T-cell (primary cell): ENCODE measurements around the gene SHBG. TPM values are rescaled to one million over a fixed set of nuclear protein-coding genes. Genes with fewer than 3 reads are reported as not detected.

Experiments
- ATAC-seq, 4 experiments: fragments of 200-7000 bp in 3 of 4; fragments of 150-1000 bp in 1 of 4; cut with Tn5 transposase; replicated peaks in 1 of 4; 1 replicate in 3 of 4; 2 replicates in 1 of 4; pipeline ENCODE4 v1.10.0; 2021; ENCODE audit warnings: moderate library complexity in 3 of 4, mild to moderate bottlenecking in 2 of 4, moderate number of reproducible peaks in 1 of 4
- CTCF ChIA-PET, 2 donors: fragments of 300-600 bp; sonication (Branson Sonifier 250); formaldehyde crosslinking; loops; one replicate each; lab custom pipeline; 2022; ENCODE audit warnings: antibody characterized with exemption in 2 of 2; lab: Charles Lee
- POLR2A ChIA-PET, 2 donors: fragments of 300-600 bp; sonication (Branson Sonifier 250); formaldehyde crosslinking; loops; one replicate each; lab custom pipeline; 2022; ENCODE audit warnings: antibody characterized with exemption in 2 of 2; lab: Charles Lee
- DNase-seq, 35 experiments: peaks; one replicate each; pipeline versions ENCODE4 v3.0.0 to v3.0.0-alpha.2; 2013 to 2023
- H3K27ac ChIP-seq: one replicate; pipeline ENCODE4 v1.5.1; 2013; ENCODE audit warnings: low read length
- H3K27me3 ChIP-seq, 2 experiments: replicated peaks in 1 of 2; 1 replicate in 1 of 2; 2 replicates in 1 of 2; pipeline versions ENCODE4 v1.6.1 to v1.7.0; 2013; ENCODE audit warnings: low read length in 1 of 2, mixed read lengths in 1 of 2; ENCODE audit not compliant: control insufficient read depth in 2 of 2, insufficient read depth in 2 of 2; ENCODE audit errors: extremely low read depth in 1 of 2
- H3K36me3 ChIP-seq, 2 donors: 1 replicate in 1 of 2; 2 replicates in 1 of 2; pipeline versions ENCODE4 v1.6.1 to v1.7.0; 2013; ENCODE audit warnings: low read length in 1 of 2; ENCODE audit not compliant: control insufficient read depth in 2 of 2, insufficient read depth in 1 of 2; ENCODE audit errors: extremely low read depth in 1 of 2
- H3K4me1 ChIP-seq, 2 experiments: 1 replicate in 1 of 2; 2 replicates in 1 of 2; pipeline versions ENCODE4 v1.6.1 to v1.7.0; 2013; ENCODE audit warnings: low read length in 2 of 2, mixed read lengths in 1 of 2; ENCODE audit not compliant: insufficient read depth in 2 of 2, control insufficient read depth in 1 of 2; ENCODE audit errors: extremely low read depth in 1 of 2
- H3K4me3 ChIP-seq, 2 donors: 1 replicate in 1 of 2; 2 replicates in 1 of 2; pipeline versions ENCODE4 v1.5.1 to v1.7.0; 2013; ENCODE audit warnings: mild to moderate bottlenecking in 2 of 2, low read length in 1 of 2, moderate library complexity in 1 of 2; ENCODE audit not compliant: control insufficient read depth in 1 of 2; ENCODE audit errors: extremely low read depth in 1 of 2
- H3K9me3 ChIP-seq: 2 replicates; pipeline ENCODE4 v1.7.0; 2013
- H3K27ac Mint-ChIP-seq, 2 donors: one replicate each; pipeline ENCODE4 v1.8.0; 2020 to 2021; ENCODE audit warnings: mild to moderate bottlenecking in 2 of 2, mixed read lengths in 2 of 2
- H3K27me3 Mint-ChIP-seq, 2 donors: one replicate each; pipeline ENCODE4 v1.8.0; 2021 to 2022; ENCODE audit warnings: mixed read lengths in 2 of 2
- H3K36me3 Mint-ChIP-seq: one replicate; pipeline ENCODE4 v1.8.0; 2021; ENCODE audit warnings: mixed read lengths
- H3K4me1 Mint-ChIP-seq, 3 donors: one replicate each; pipeline ENCODE4 v1.8.0; 2020 to 2022; ENCODE audit warnings: mixed read lengths in 3 of 3, mild to moderate bottlenecking in 1 of 3
- H3K4me3 Mint-ChIP-seq, 3 donors: one replicate each; pipeline ENCODE4 v1.8.0; 2020 to 2022; ENCODE audit warnings: mild to moderate bottlenecking in 3 of 3, mixed read lengths in 3 of 3, moderate library complexity in 3 of 3
- H3K9me3 Mint-ChIP-seq, 3 donors: one replicate each; pipeline ENCODE4 v1.8.0; 2020 to 2022; ENCODE audit warnings: mixed read lengths in 3 of 3
- WGBS: methylation state at CpG from one replicate; pipeline ENCODE4 v1.1.5; 2013; ENCODE audit warnings: missing lambda C conversion rate; ENCODE audit not compliant: insufficient coverage; 5-methylcytosine and 5-hydroxymethylcytosine counted together
- total RNA-seq, 35 experiments: library from RNA in 6 of 35; stranded (reverse) in 6 of 35; fragments of 120-200 nt in 1 of 35; gene quantifications; one replicate each; pipeline versions ENCODE4 v1.2.1 to v1.2.4 and lab custom pipeline; 2013 to 2026

SHBG gene
- total RNA-seq, 5 donors from 2014 or later (not counting 1 experiment from before 2014, with no cell fraction given), result not detected

DNA sequence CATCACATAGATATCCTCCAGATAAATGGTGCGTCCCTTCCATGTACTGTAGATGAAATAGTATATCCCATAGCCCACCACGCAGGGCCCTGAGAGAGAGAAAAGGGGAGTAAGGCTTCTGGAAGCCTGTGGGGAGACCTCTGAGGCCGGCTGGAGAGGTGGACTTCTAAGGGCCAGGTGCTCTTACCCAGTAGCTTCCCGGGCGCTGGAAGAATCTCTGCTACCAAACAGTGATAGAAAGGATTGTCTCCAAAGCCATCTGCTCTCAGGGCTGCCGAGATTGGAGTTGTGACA, 3.0 kb upstream of the SHBG start:
- H3K36me3 ChIP-seq, result no peaks in the 10 kb centered on the region
- H3K27me3 ChIP-seq, result no peaks in the 10 kb centered on the region
- Mint-ChIP-seq H3K27ac (peak overlapping the region; percentile 71 to 87), H3K9me3 (no peaks in the 10 kb centered on the region), H3K27me3 (no peaks in the 10 kb centered on the region), H3K4me1 (peaks cover 14 to 18% (median 18%) of the 10 kb centered on the region in 3 donors), H3K36me3 (no peaks in the 10 kb centered on the region), H3K4me3 (peak overlapping the region; percentile 89 to 91 (median 91))
- H3K27ac ChIP-seq, result no peak overlapping the region
- peak overlapping the region; percentile 75 to 87 for H3K4me3 ChIP-seq
- ChIA-PET POLR2A (interaction anchor here in 1 of 2 donors (0.6 to 1.0 kb wide), 2 partner anchors 23 to 46 kb away, joined by 3 read pairs; no protein-coding TSS in a partner anchor), CTCF (interaction anchor here in 1 of 2 donors (0.5 to 1.9 kb wide), 6 partner anchors 11 to 223 kb away, joined by 3 to 20 read pairs (median 6); partner anchors contain the start of genes FXR2, TMEM256, TP53 and WRAP53)
- H3K4me1 ChIP-seq, result peaks cover 5 to 20% of the 10 kb centered on the region in 2 experiments
- WGBS, result 17% methylated on average over 2 of the region's 6 CpGs
- DNase-seq (no peak), ATAC-seq (no peak)
- no peaks in the 10 kb centered on the region for H3K9me3 ChIP-seq

DNA sequence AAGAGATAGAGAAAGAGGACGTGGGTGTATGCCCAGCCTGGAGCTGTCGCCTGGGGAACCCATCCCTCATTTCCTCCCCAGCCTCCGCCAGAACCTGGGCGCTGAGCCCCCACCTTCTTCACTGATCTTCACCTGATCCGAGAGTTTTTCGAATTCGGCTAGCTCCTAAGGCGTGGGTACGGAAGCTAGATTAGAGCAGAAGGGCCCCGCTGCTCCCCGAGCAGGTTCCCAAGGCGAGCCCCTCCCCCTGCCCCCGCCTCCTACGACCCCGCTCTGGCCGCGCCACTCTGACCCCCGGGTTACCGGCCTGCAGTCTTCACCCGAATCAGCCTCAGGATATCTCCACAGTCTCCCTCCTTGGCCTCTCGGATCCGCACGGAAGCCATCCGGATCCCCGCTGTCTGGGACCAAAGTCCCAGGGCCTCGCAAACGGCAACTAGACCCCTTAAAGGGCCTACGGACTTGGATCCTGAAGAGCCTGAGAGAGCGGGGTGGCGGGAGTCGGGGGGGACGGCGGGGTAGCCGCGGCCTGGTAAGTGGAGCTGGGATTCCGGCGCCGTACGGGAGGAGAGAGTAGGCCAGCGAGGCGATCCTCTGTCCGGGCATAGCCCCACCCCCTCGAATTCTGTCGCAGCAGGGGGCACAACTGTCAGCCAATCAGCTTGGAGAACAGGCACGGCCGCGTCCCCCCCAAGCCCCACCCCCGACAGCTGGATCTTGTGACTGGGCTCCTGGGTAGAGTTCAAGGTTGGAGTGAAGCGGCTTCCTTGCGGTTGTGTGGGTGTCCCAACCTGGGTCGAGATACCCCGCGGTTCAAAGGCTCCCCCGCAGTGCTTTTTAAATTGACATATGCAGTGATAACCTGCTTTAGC, 2.4 kb upstream of the SHBG start, which contains the start of gene SAT2:
Gene SAT2 (minus strand): TSS at position 572 of the 872 bp plus-strand sequence. CDS start 186 bp downstream, at position 386.
- no peaks in the 10 kb centered on the region for H3K9me3 Mint-ChIP-seq
- H3K27me3 Mint-ChIP-seq, result no peaks in the 10 kb centered on the region
- H3K4me1 ChIP-seq, result peaks cover 5 to 20% of the 10 kb centered on the region in 2 experiments
- H3K27ac ChIP-seq, result peak within 1 kb of the TSS; percentile 79
- H3K4me3 Mint-ChIP-seq, result peak within 1 kb of the TSS; percentile 89 to 91 (median 91)
- DNase-seq, result peak; percentile 70 to 89 (median 79)
- WGBS, result 1% methylated on average over 33 of the region's 54 CpGs
- H3K27ac Mint-ChIP-seq, result peak within 1 kb of the TSS; percentile 83 to 87
- peaks cover 14 to 19% (median 18%) of the 10 kb centered on the region in 3 donors for H3K4me1 Mint-ChIP-seq
- no peaks in the 10 kb centered on the region for H3K36me3 Mint-ChIP-seq
- no peaks in the 10 kb centered on the region for H3K9me3 ChIP-seq
- ChIA-PET CTCF (interaction anchor here (0.5 to 1.9 kb wide), 9 partner anchors 11 to 1374 kb away, joined by 3 to 20 read pairs (median 4); partner anchors contain the start of genes ATP1B2 (in 1 of the 2), FXR2 (in 1 of the 2), TMEM256 (in 1 of the 2) and TP53 (in 1 of the 2)), POLR2A (interaction anchor here (0.5 to 1.1 kb wide), 8 partner anchors 10 to 580 kb away, joined by 3 to 4 read pairs (median 3); partner anchors contain the start of genes TP53 (in 2 of the 2) and DVL2 (in 1 of the 2))
- no peaks in the 10 kb centered on the region for H3K36me3 ChIP-seq
- no peaks in the 10 kb centered on the region for H3K27me3 ChIP-seq
- peak within 1 kb of the TSS; percentile 75 to 87 for H3K4me3 ChIP-seq
- ATAC-seq, result peak; percentile 95 to 96 (median 96)

GRCh38 chr17:7631398-7632380, 1.8 kb downstream of the SHBG start:
- H3K9me3 Mint-ChIP-seq, result no peaks in the 10 kb centered on the region
- 93% methylated on average over 9 of the region's 11 CpGs for WGBS
- Histone ChIP-seq H3K4me3 (no peak overlapping the region), H3K27ac (no peak overlapping the region), H3K27me3 (peaks cover 0 to 4% of the 10 kb centered on the region in 2 experiments), H3K36me3 (no peaks in the 10 kb centered on the region), H3K9me3 (no peaks in the 10 kb centered on the region), H3K4me1 (peaks cover 4 to 15% of the 10 kb centered on the region in 2 experiments)
- H3K27me3 Mint-ChIP-seq, result peaks cover 0 to 2% of the 10 kb centered on the region in 2 donors
- no peaks in the 10 kb centered on the region for H3K36me3 Mint-ChIP-seq
- ATAC-seq (no peak), DNase-seq (no peak)
- no peak overlapping the region for H3K4me3 Mint-ChIP-seq
- ChIA-PET POLR2A (interaction anchor here in 1 of 2 donors (0.6 kb wide), 1 partner anchor 362 kb away, joined by 3 read pairs; no protein-coding TSS in a partner anchor), CTCF (interaction anchor here (0.7 to 2.6 kb wide), 3 partner anchors 45 to 56 kb away, joined by 3 to 17 read pairs (median 5); partner anchors contain the start of genes TP53 (in 2 of the 2) and WRAP53 (in 2 of the 2))
- H3K27ac Mint-ChIP-seq, result no peak overlapping the region
- peaks cover 8 to 13% (median 10%) of the 10 kb centered on the region in 3 donors for H3K4me1 Mint-ChIP-seq

DNA sequence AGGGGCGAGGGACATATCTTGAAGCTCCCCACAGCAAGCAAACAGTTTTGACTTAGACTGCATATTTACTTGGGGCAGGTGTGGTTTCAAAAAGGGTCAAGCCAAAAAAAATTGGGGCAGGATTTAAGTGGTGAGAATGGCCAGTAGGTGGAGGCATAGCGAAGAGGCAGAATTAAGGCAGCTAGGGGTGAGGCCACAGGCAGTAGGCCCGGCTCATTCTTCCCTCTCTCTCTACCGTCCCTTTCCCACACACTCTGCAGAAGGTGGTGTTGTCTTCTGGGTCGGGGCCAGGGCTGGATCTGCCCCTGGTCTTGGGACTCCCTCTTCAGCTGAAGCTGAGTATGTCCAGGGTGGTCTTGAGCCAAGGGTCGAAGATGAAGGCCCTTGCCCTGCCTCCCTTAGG, 2.6 kb downstream of the SHBG start:
- no peak overlapping the region for H3K27ac Mint-ChIP-seq
- Histone ChIP-seq H3K36me3 (no peaks in the 10 kb centered on the region), H3K27ac (no peak overlapping the region), H3K4me1 (peaks cover 2 to 10% of the 10 kb centered on the region in 2 experiments), H3K27me3 (peaks cover 0 to 4% of the 10 kb centered on the region in 2 experiments), H3K9me3 (no peaks in the 10 kb centered on the region), H3K4me3 (no peak overlapping the region)
- no peaks in the 10 kb centered on the region for H3K9me3 Mint-ChIP-seq
- ATAC-seq (peak in 2 of 4 experiments; percentile 18 to 19), DNase-seq (peak in 4 of 35 experiments; percentile 9 to 55 (median 16))
- H3K27me3 Mint-ChIP-seq, result peaks cover 0 to 2% of the 10 kb centered on the region in 2 donors
- H3K4me1 Mint-ChIP-seq, result peaks cover 2 to 6% (median 5%) of the 10 kb centered on the region in 3 donors
- no peak overlapping the region for H3K4me3 Mint-ChIP-seq
- WGBS, result 80% methylated on average over 1 of the region's 6 CpGs
- H3K36me3 Mint-ChIP-seq, result no peaks in the 10 kb centered on the region
- POLR2A ChIA-PET, result no interaction called here
- CTCF ChIA-PET, result interaction anchor here (0.7 to 2.6 kb wide), 3 partner anchors 45 to 56 kb away, joined by 3 to 17 read pairs (median 5); partner anchors contain the start of genes TP53 (in 2 of the 2) and WRAP53 (in 2 of the 2)

DNA sequence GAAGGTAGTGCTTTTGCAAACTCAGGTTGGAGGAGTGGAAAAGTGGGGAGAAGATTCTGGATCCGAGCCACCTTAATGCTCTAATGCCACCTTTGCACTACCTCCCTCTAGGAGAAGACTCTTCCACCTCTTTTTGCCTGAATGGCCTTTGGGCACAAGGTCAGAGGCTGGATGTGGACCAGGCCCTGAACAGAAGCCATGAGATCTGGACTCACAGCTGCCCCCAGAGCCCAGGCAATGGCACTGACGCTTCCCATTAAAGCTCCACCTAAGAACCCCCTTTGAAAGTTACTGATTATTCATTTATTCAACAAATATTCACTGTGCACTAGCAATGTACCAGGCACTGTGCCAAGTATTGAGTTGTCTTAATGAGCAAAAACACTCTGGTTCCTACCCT, 3.2 kb downstream of the SHBG start:
- H3K36me3 ChIP-seq, result no peaks in the 10 kb centered on the region
- H3K27me3 ChIP-seq, result peaks cover 0 to 4% of the 10 kb centered on the region in 2 experiments
- no peak for ATAC-seq
- Mint-ChIP-seq H3K27me3 (peaks cover 0 to 2% of the 10 kb centered on the region in 2 donors), H3K4me3 (no peak overlapping the region), H3K9me3 (no peaks in the 10 kb centered on the region), H3K4me1 (peaks cover 0 to 5% (median 4%) of the 10 kb centered on the region in 3 donors), H3K27ac (peak overlapping the region in 1 of 2 donors; percentile 22), H3K36me3 (no peaks in the 10 kb centered on the region)
- H3K4me1 ChIP-seq, result peaks cover 0 to 4% of the 10 kb centered on the region in 2 experiments
- CTCF ChIA-PET, result interaction anchor here in 1 of 2 donors (2.6 kb wide), 1 partner anchor 55 kb away, joined by 17 read pairs; the partner anchor contains the start of genes TP53 and WRAP53
- DNase-seq, result no peak
- POLR2A ChIA-PET, result no interaction called here
- no CpG with 5 or more reads among the region's 2 CpGs for WGBS
- H3K9me3 ChIP-seq, result no peaks in the 10 kb centered on the region
- H3K4me3 ChIP-seq, result no peak overlapping the region
- no peak overlapping the region for H3K27ac ChIP-seq
